ENCODE results near the gene FGD3. TPM values are rescaled to one million over a fixed set of nuclear protein-coding genes. Genes with fewer than 3 reads are reported as not detected.

FGD3 gene
- total and polyA plus RNA-seq, 4 donors, result 5.8 to 17.2 (median 10.8) TPM

DNA sequence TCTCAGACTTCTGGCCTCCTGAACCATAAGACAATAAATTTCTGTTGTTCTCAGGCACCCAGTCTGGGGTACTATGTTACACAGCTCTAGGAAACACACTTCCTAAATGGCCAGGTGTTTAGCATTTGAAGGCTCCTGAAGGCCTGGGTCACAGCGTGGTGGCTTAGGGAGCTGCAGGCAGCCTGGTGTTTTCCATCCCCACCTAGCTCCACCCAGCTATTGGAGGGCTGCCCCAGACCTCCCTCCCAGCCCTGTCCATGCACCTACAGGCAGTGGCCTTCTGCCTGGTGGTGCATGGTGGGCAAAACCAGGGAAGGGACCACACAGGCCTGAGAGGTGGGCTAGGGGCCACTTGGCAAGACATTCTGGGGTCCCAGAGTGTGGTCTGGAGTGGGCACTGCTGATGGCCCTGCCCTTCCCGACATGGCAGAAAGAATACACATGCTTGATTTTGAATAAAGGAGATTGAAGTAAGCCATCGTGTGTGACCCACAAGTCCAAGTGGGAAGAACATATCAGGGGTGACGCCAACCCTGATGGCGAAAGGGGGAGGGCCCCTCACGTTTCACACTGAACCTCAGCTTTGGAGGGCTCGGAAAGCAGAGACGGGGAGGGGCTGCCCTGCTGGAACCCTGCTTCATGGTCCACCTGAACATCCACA lies 109.8 kb downstream of the FGD3 start:
- H3K9me3 ChIP-seq (ENCODE audit: control insufficient read depth, insufficient read depth, low read length), result no peaks in the 10 kb centered on the region
- 96% methylated on average over 6 of the region's 8 CpGs for WGBS (ENCODE audit: insufficient coverage)
- H3K4me3 ChIP-seq (ENCODE audit: low read depth, low read length), result no peak overlapping the region
- no peak overlapping the region for H3K27ac ChIP-seq (ENCODE audit: low read depth, low read length)
- H3K27me3 ChIP-seq (ENCODE audit: control insufficient read depth, insufficient read depth, low read length), result peaks cover 16% of the 10 kb centered on the region
- H3K36me3 ChIP-seq (ENCODE audit: control insufficient read depth, insufficient read depth, low read length), result no peaks in the 10 kb centered on the region
- peaks cover 15% of the 10 kb centered on the region for H3K4me1 ChIP-seq (ENCODE audit: control insufficient read depth, insufficient read depth, low read length)
- no peak for DNase-seq (ENCODE audit: low read depth in 4 of 6, low spot score in 6 of 6)

DNA sequence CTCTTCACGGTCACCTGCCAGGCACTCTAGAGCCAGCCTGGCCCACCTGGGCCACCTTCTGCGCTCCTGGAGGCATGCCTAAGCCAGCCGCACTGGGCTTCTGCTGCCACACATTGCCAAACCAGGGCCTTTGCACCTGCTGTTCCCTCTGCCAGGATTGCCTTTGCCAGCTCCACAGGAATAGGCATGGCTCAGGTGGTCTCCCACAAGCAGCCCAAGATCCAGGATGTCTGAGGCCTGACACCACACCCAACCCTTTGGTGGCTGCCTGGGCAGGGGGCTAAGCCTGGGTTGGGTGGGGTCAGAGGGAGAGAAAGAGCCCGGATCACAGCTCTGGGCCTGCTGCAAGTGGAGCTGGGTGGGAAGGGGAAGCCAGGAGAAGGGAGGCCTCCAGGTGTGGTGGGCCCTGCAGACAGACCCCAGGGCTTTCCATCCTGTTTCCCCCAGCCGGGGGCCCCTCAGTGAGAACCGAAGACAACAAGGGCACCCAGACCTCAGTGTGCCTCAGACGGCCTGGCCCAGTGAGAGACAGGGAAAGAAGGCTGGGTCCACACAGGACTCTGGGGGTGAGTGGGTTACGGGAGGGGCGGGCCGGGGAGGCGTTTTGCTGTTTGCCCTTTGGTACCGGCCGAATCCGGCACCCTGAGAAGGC lies 110.5 kb downstream of the FGD3 start:
- Histone ChIP-seq H3K4me3 (ENCODE audit: low read depth, low read length) (no peak overlapping the region), H3K27ac (ENCODE audit: low read depth, low read length) (no peak overlapping the region), H3K9me3 (ENCODE audit: control insufficient read depth, insufficient read depth, low read length) (no peaks in the 10 kb centered on the region), H3K4me1 (ENCODE audit: control insufficient read depth, insufficient read depth, low read length) (peaks cover 10% of the 10 kb centered on the region), H3K36me3 (ENCODE audit: control insufficient read depth, insufficient read depth, low read length) (no peaks in the 10 kb centered on the region), H3K27me3 (ENCODE audit: control insufficient read depth, insufficient read depth, low read length) (peaks cover 16% of the 10 kb centered on the region)
- no peak for DNase-seq (ENCODE audit: low read depth in 4 of 6, low spot score in 6 of 6)
- WGBS (ENCODE audit: insufficient coverage), result 75% methylated on average over 5 of the region's 14 CpGs

DNA sequence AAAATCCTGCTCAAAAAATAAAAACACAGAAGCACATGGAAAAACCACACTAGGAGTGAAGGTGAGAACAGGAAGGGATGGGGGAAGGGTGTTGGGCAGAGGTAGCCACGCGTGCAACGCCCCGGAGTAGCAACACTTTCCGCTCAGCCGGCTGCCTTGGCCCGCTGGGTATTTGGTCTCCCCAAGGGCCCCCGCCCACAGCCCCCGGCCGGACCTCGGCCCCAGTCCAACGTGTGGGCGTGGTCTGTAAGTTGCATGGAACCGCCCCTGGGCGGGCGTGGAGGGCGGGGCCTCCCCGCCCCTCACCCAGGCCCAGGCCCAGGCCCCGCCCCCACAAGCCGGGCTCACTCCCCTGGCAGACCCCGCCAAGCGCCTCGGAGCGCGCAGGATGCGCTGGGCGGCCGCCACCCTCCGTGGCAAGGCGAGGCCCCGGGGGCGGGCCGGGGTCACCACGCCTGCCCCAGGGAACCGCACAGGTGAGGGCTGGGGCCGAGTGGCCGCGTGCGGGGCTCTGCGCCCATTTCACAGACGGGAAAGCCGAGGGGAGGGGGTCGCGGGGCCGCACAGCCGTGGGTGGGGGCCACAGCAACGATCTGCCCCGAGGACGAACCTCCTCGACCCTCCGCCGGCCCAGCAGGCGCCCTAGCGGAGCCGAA lies 111.2 kb downstream of the FGD3 start, which contains the start of gene SUSD3:
SUSD3 (plus strand) TSS at position 347 of the 656 bp plus-strand sequence; CDS start at position 389, 42 bp downstream.
- DNase-seq (ENCODE audit: low read depth in 4 of 6, low spot score in 6 of 6), result peak in 3 of 6 donors; percentile 15 to 72 (median 54)
- H3K4me1 ChIP-seq (ENCODE audit: control insufficient read depth, insufficient read depth, low read length), result peaks cover 7% of the 10 kb centered on the region
- H3K27ac ChIP-seq (ENCODE audit: low read depth, low read length), result no peak within 1 kb of the TSS
- no peak within 1 kb of the TSS for H3K4me3 ChIP-seq (ENCODE audit: low read depth, low read length)
- H3K27me3 ChIP-seq (ENCODE audit: control insufficient read depth, insufficient read depth, low read length), result peaks cover 16% of the 10 kb centered on the region
- H3K9me3 ChIP-seq (ENCODE audit: control insufficient read depth, insufficient read depth, low read length), result no peaks in the 10 kb centered on the region
- H3K36me3 ChIP-seq (ENCODE audit: control insufficient read depth, insufficient read depth, low read length), result no peaks in the 10 kb centered on the region
- WGBS (ENCODE audit: insufficient coverage), result under 1% methylated on average over 53 of the region's 55 CpGs

DNA sequence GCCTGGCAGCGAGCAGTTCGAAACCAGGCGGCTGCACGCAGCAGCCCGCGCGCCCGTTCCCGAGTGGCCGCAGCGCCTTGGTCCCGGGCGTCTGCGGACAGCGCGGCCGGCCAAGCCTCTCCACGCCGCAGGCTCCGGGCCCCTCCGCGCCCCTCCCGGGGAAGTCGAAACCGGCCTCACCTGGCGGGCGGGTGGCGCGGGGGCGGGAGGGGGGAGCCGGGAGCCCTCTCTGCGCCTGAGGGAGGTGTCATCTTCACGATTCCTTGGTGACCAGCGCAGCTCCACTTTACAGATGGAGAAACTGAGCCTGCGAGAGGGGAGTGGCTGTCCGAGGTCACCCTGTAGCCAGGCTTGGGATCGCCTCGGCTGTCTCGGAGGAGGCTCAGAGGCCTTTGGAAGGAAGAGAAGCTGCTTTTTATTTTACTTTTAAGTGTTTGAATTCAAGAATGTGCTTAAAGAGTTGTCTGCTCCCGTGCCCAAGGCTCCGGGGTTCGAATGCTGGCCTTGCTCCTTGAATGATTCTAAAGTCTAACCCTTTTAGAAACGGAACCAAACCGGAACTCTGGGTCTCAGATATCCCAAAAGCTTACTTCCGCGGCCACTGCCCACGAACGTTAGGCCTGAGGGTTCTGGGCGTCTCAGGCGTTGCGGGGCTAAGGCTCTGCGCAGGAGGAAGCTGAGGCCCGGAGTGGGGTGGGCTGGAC lies 111.8 kb downstream of the FGD3 start:
- H3K27ac ChIP-seq (ENCODE audit: low read depth, low read length), result no peak overlapping the region
- no peaks in the 10 kb centered on the region for H3K9me3 ChIP-seq (ENCODE audit: control insufficient read depth, insufficient read depth, low read length)
- peaks cover 16% of the 10 kb centered on the region for H3K27me3 ChIP-seq (ENCODE audit: control insufficient read depth, insufficient read depth, low read length)
- peaks cover 7% of the 10 kb centered on the region for H3K4me1 ChIP-seq (ENCODE audit: control insufficient read depth, insufficient read depth, low read length)
- WGBS (ENCODE audit: insufficient coverage), result 30% methylated on average over 51 of the region's 53 CpGs
- H3K4me3 ChIP-seq (ENCODE audit: low read depth, low read length), result no peak overlapping the region
- DNase-seq (ENCODE audit: low read depth in 4 of 6, low spot score in 6 of 6), result no peak
- H3K36me3 ChIP-seq (ENCODE audit: control insufficient read depth, insufficient read depth, low read length), result no peaks in the 10 kb centered on the region

DNA sequence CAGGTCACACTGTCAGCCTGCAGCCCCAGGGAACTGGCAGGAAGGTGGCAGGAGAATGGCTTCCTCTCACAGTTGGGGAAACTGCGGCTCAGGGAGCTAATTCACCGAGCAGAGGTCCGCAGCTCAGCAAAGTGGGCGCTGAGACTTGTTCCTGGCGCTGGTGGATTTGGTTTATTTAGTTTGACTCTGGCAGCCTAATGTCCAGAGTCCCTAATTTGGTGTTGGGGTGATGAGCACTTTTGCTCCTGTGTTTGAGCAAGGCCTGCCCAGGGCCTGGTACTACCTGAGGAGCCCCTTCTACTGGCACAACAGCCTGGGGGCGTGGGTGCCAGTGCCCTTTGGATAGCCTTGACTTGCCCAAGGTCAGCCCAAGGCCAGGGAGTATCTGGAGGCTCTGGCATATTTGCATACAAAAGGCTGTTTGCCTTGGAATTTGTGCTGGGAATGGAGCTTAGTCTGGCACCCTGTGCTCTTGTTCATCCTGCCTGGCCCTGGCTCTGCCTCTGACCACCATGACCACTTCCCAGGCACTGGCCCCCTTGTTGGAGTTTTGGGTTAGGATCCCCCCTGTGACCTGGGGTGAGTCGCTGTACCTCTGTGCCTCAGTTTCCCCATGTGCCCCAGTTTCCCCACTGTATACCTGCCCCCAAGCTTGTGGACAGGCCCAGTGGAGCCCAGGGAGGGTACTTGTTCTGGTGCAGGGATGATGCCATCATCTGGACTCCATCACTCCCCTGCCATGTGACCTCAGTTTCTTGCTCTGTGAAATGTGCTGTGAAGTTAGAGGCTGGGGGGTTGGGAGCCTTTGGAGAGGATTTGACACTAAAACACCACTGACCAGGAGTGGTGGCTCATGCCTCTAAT lies 112.6 kb downstream of the FGD3 start:
- Histone ChIP-seq H3K36me3 (ENCODE audit: control insufficient read depth, insufficient read depth, low read length) (no peaks in the 10 kb centered on the region), H3K27ac (ENCODE audit: low read depth, low read length) (no peak overlapping the region), H3K27me3 (ENCODE audit: control insufficient read depth, insufficient read depth, low read length) (peaks cover 16% of the 10 kb centered on the region), H3K4me3 (ENCODE audit: low read depth, low read length) (no peak overlapping the region), H3K9me3 (ENCODE audit: control insufficient read depth, insufficient read depth, low read length) (no peaks in the 10 kb centered on the region), H3K4me1 (ENCODE audit: control insufficient read depth, insufficient read depth, low read length) (peaks cover 8% of the 10 kb centered on the region)
- 84% methylated on average over 6 of the region's 7 CpGs for WGBS (ENCODE audit: insufficient coverage)
- no peak for DNase-seq (ENCODE audit: low read depth in 4 of 6, low spot score in 6 of 6)

DNA sequence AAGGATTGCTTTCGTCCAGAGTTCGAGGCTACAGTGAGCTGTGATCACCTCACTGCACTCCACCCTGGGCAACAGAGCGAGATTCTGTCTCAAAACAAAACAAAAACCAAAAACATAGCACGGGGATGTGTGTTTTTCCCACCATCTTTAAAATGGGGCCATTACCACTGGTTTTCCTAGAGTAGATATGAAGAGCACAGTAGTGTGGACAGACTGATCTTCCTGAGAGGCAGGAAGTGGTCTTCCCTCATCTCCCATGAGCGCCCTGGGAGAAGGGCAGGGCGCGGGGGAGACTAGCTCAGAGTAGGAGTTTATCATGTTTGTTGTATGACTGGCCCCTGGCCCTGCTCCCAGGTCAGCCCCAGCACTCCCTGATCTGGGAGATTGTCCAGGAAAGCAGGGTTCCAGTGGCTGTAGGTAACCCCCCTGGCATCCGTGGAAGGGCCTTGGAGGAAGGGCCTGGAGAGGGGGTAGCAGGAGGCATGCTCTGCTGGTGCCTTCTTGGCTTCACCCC lies 113.5 kb downstream of the FGD3 start:
- peaks cover 8% of the 10 kb centered on the region for H3K4me1 ChIP-seq (ENCODE audit: control insufficient read depth, insufficient read depth, low read length)
- H3K9me3 ChIP-seq (ENCODE audit: control insufficient read depth, insufficient read depth, low read length), result no peaks in the 10 kb centered on the region
- H3K27ac ChIP-seq (ENCODE audit: low read depth, low read length), result no peak overlapping the region
- DNase-seq (ENCODE audit: low read depth in 4 of 6, low spot score in 6 of 6), result no peak
- no peaks in the 10 kb centered on the region for H3K36me3 ChIP-seq (ENCODE audit: control insufficient read depth, insufficient read depth, low read length)
- 86% methylated on average over 3 of the region's 8 CpGs for WGBS (ENCODE audit: insufficient coverage)
- peaks cover 16% of the 10 kb centered on the region for H3K27me3 ChIP-seq (ENCODE audit: control insufficient read depth, insufficient read depth, low read length)
- H3K4me3 ChIP-seq (ENCODE audit: low read depth, low read length), result no peak overlapping the region

DNA sequence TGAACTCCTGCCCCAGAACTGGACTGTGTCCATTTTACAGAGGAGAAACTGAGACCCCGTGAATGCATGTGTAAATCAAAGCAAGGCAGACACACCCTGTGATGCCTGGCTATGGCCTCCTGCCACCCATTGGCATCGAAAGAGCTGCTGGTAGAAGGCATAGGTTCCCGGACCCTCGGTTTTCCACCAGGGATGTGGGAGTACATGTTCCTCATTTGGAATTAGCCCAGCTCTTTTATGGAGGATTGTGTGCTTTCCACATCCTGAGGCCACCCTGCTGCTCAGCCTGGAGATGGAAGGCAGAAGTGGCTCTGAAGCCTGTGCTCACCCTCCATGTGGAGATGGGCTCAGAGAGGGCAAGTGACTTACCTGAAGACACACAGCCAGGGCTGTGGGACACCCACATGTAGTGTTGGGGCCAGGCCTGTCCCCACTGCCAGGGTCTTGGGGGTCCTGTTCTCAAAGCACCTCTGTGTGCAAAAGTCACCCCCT lies 114.0 kb downstream of the FGD3 start:
- 81% methylated on average over 4 of the region's 4 CpGs for WGBS (ENCODE audit: insufficient coverage)
- Histone ChIP-seq H3K27ac (ENCODE audit: low read depth, low read length) (no peak overlapping the region), H3K27me3 (ENCODE audit: control insufficient read depth, insufficient read depth, low read length) (peaks cover 16% of the 10 kb centered on the region), H3K4me1 (ENCODE audit: control insufficient read depth, insufficient read depth, low read length) (peaks cover 8% of the 10 kb centered on the region), H3K4me3 (ENCODE audit: low read depth, low read length) (no peak overlapping the region), H3K36me3 (ENCODE audit: control insufficient read depth, insufficient read depth, low read length) (no peaks in the 10 kb centered on the region), H3K9me3 (ENCODE audit: control insufficient read depth, insufficient read depth, low read length) (no peaks in the 10 kb centered on the region)
- DNase-seq (ENCODE audit: low read depth in 4 of 6, low spot score in 6 of 6), result no peak

DNA sequence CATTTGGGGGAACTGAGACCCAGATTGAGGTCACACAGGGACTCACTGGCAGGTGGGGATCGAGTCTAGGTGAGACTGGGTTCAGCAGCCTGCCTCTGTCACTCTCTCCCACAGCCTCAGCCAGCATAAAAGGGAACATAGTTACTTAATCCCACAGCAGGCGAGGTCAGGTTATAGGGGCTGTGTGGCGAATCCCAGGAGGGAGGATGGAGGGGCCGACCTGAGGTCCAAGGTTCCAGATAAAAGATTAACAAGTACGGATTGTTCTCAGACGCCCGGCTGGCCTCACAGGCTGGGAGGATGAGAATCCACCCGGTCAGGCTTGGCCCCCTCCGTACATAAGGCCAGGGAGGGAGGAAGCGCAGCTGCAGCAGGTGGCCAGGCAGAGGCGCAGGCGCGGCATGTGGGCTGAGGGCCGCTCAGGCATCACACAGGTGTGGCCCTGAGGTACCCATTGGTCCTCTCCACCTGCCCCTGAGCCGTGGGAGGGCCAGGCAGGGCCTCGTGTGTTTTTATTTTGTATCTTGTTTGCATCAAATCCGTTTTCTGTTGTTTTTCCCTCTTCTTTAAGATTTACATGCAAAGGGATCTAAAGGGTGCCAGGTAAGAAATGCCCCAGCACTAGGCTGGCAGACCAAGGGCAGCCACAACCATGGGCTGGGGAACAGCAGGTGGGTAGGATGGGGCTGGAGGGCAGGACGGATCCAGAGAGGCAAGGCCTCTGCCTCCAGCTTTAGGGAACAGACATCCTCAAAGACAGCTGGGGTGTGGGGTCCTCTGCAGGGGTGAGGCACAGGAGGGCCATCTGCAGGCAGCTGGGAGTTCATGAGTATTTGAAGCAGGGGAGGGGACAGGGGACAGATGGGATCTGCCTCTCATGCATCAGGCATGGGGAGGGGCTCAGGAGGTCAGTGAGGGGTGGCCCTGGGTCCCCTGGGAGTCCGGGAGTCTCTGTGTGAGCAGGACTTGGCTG lies 114.8 kb downstream of the FGD3 start:
- peaks cover 16% of the 10 kb centered on the region for H3K27me3 ChIP-seq (ENCODE audit: control insufficient read depth, insufficient read depth, low read length)
- no peak overlapping the region for H3K4me3 ChIP-seq (ENCODE audit: low read depth, low read length)
- H3K4me1 ChIP-seq (ENCODE audit: control insufficient read depth, insufficient read depth, low read length), result peaks cover 8% of the 10 kb centered on the region
- H3K27ac ChIP-seq (ENCODE audit: low read depth, low read length), result no peak overlapping the region
- DNase-seq (ENCODE audit: low read depth in 4 of 6, low spot score in 6 of 6), result no peak
- H3K9me3 ChIP-seq (ENCODE audit: control insufficient read depth, insufficient read depth, low read length), result no peaks in the 10 kb centered on the region
- 55% methylated on average over 16 of the region's 19 CpGs for WGBS (ENCODE audit: insufficient coverage)
- no peaks in the 10 kb centered on the region for H3K36me3 ChIP-seq (ENCODE audit: control insufficient read depth, insufficient read depth, low read length)

Measured in spinal cord (tissue), 10 donors.